GM12878 (cell line): ENCODE data around the gene AHNAK. TPM values are rescaled to one million over a fixed set of nuclear protein-coding genes. Genes with fewer than 3 reads are reported as not detected.

Experiments used
- ATF3 ChIP-seq: IDR thresholded peaks from 2 replicates; pipeline ENCODE4 v1.6.1; 2011; ENCODE audit warnings: low read depth, mild to moderate bottlenecking, low read length, moderate library complexity, borderline replicate concordance; ENCODE audit errors: extremely low read depth
- BCL3 ChIP-seq: IDR thresholded peaks from 2 replicates; pipeline ENCODE4 v1.6.1; 2011; ENCODE audit warnings: borderline replicate concordance, low read depth, mild to moderate bottlenecking, moderate library complexity, low read length; ENCODE audit not compliant: insufficient read depth, poor library complexity, severe bottlenecking
- CBX3 ChIP-seq: fragments of 200-600 bp; sonication (generic); IDR thresholded peaks from 2 replicates; pipeline ENCODE4 v1.6.1; 2016; ENCODE audit warnings: low read depth, borderline replicate concordance
- CBX5 ChIP-seq: sonication (generic); IDR thresholded peaks from 2 replicates; pipeline ENCODE4 v1.6.1; 2016; ENCODE audit warnings: low read depth, moderate library complexity, mild to moderate bottlenecking, inconsistent platforms
- CREB1 ChIP-seq: IDR thresholded peaks from 2 replicates; pipeline ENCODE4 v1.6.1; 2012; ENCODE audit warnings: low read depth, mild to moderate bottlenecking, inconsistent platforms
- CTCF ChIP-seq, 3 experiments: IDR thresholded peaks in 2 of 3; conservative IDR thresholded peaks in 1 of 3; 2 replicates each; pipeline ENCODE4 v1.5.1; 2011; ENCODE audit warnings: low read depth in 3 of 3, low read length in 3 of 3, mild to moderate bottlenecking in 3 of 3, control low read depth in 2 of 3, moderate library complexity in 2 of 3, inconsistent platforms in 1 of 3, mixed read lengths in 1 of 3; ENCODE audit not compliant: control insufficient read depth in 2 of 3, insufficient read depth in 1 of 3; ENCODE audit errors: extremely low read depth in 1 of 3
- EGR1 ChIP-seq, 2 experiments: IDR thresholded peaks; 1 replicate in 1 of 2; 2 replicates in 1 of 2; pipeline ENCODE4 v1.6.1; 2011 to 2012; ENCODE audit warnings: low read depth in 2 of 2, low read length in 2 of 2, borderline replicate concordance in 1 of 2, mild to moderate bottlenecking in 1 of 2, moderate library complexity in 1 of 2
- EZH2 ChIP-seq: IDR thresholded peaks from 2 replicates; pipeline ENCODE4 v1.6.1; 2012; ENCODE audit warnings: low read depth, mild to moderate bottlenecking, control low read depth, inconsistent platforms, low read length, borderline replicate concordance; ENCODE audit not compliant: control insufficient read depth
- FOS ChIP-seq: IDR thresholded peaks from 3 replicates; pipeline ENCODE4 v1.6.1; 2011; ENCODE audit warnings: borderline replicate concordance; ENCODE audit not compliant: insufficient read length; ENCODE audit errors: extremely low read depth
- IRF3 ChIP-seq: fragments of 450-650 bp; IDR thresholded peaks from 2 replicates; pipeline ENCODE4 v1.6.1; 2014; ENCODE audit warnings: mild to moderate bottlenecking
- KLF5 ChIP-seq: fragments of 450-650 bp; IDR thresholded peaks from 2 replicates; pipeline ENCODE4 v1.6.1; 2014; ENCODE audit warnings: mild to moderate bottlenecking; ENCODE audit not compliant: partially characterized antibody
- NFYB ChIP-seq: IDR thresholded peaks from 2 replicates; pipeline ENCODE4 v1.6.1; 2011; ENCODE audit warnings: low read depth, mild to moderate bottlenecking, low read length, improper control_type of control experiment, moderate library complexity; ENCODE audit not compliant: insufficient read depth
- NR2C1 ChIP-seq: fragments of 450-650 bp; IDR thresholded peaks from 2 replicates; pipeline ENCODE4 v1.6.1; 2017; ENCODE audit warnings: antibody characterized with exemption, mild to moderate bottlenecking, moderate library complexity
- RBBP5 ChIP-seq: fragments of 200-600 bp; sonication (generic); conservative IDR thresholded peaks from 2 replicates; pipeline ENCODE4 v1.6.1; 2016
- RELA ChIP-seq: fragments of 450-650 bp; IDR thresholded peaks from 2 replicates; pipeline ENCODE4 v1.8.0; 2014; ENCODE audit warnings: borderline replicate concordance; ENCODE audit not compliant: partially characterized antibody
- SMC3 ChIP-seq: IDR thresholded peaks from 2 replicates; pipeline ENCODE4 v1.6.1; 2011; ENCODE audit warnings: low read length, improper control_type of control experiment, borderline replicate concordance
- TCF12 ChIP-seq: IDR thresholded peaks from 2 replicates; pipeline ENCODE4 v1.6.1; 2011; ENCODE audit warnings: low read depth, mild to moderate bottlenecking, low read length
- ZNF24 ChIP-seq: fragments of 450-650 bp; IDR thresholded peaks from 2 replicates; pipeline ENCODE4 v1.6.1; 2017; ENCODE audit warnings: antibody characterized with exemption, mild to moderate bottlenecking
- ZNF592 ChIP-seq: fragments of 450-650 bp; IDR thresholded peaks from 2 replicates; pipeline ENCODE4 v1.6.1; 2017; ENCODE audit warnings: mild to moderate bottlenecking, moderate library complexity
- polyA plus RNA-seq, 11 experiments: library from polyadenylated mRNA; depleted of rRNA in 4 of 11; unstranded in 6 of 11; stranded (reverse) in 5 of 11; fragments of >200 nt; fragmentation: Nextera tagmentation in 4 of 11; fragmentation: Illumina TruSeq in 1 of 11; extraction: Ambion mirVana in 4 of 11; extraction: Trizol in 1 of 11; gene quantifications; 1 replicate in 1 of 11; 2 replicates in 10 of 11; pipeline versions ENCODE4 v1.2.1 to v1.2.3, GENCODE V29; 2011 to 2016; ENCODE audit warnings: inconsistent platforms in 2 of 11, missing spikeins in 2 of 11, low read depth in 1 of 11
- total RNA-seq, 4 experiments: library from RNA; depleted of rRNA in 3 of 4; stranded (reverse); fragments of >200 nt in 3 of 4; fragmentation: Illumina TruSeq in 1 of 4; extraction: Trizol in 1 of 4; gene quantifications; 2 replicates each; pipeline versions ENCODE4 v1.2.1 to v1.2.3, GENCODE V29; 2013 to 2021

The AHNAK gene
- total and polyA plus RNA-seq, 10 of the 15 experiments (the other 5 are each of a cell fraction or from before 2014, with no cell fraction given) = 0.76 to 90.3 (median 19.4) TPM

GRCh38 chr11:62556108-62556874 is 9.7 kb upstream of the AHNAK start (continued):
- TF ChIP-seq EZH2 (no peak), SMC3 (no peak), ATF3 (no peak), NR2C1 (no peak), RELA (no peak), ZNF24 (no peak), CBX3 (no peak), CBX5 (no peak), KLF5 (no peak), NFYB (peak; percentile 61; the same call in 1 of the 2 replicates), TCF12 (no peak), EGR1 (IDR thresholded peaks at IDR 0.05; ENCODE audit: borderline replicate concordance in 1 of 2, low read depth in 2 of 2, low read length in 2 of 2) (no peak), CREB1 (peak; percentile 64; the same call in 1 of the 2 replicates), FOS (no peak), IRF3 (no peak), BCL3 (no peak), ZNF592 (no peak), CTCF (IDR thresholded peaks at IDR 0.05 in 2 of 3, conservative IDR thresholded peaks at IDR 0.05 in 1 of 3; ENCODE audit: control insufficient read depth in 2 of 3, extremely low read depth in 1 of 3, insufficient read depth in 1 of 3, low read depth in 3 of 3, low read length in 3 of 3) (no peak), RBBP5 (no peak)
